Esophagus muscularis mucosa (tissue), 4 donors: Measurements from ENCODE around the gene TRIM40. TPM values are rescaled to one million over a fixed set of nuclear protein-coding genes. Genes with fewer than 3 reads are reported as not detected.
"Not testable (repeated sequence)": the region's sequence is repeated elsewhere in the genome, so short reads cannot be mapped to it uniquely, and the experiment has no call there.

ENCODE experiments used
- DNase-seq: peaks from one replicate; pipeline ENCODE4 v3.0.0-alpha.2; 2017; ENCODE audit errors: extremely low spot score
- H3K27ac ChIP-seq, 4 donors: fragments of 200-600 bp; sonication (generic); replicated peaks in 1 of 4; 1 replicate in 3 of 4; 2 replicates in 1 of 4; pipeline ENCODE4 v1.5.1; 2016 to 2019; ENCODE audit warnings: mild to moderate bottlenecking in 1 of 4
- H3K27me3 ChIP-seq, 4 donors: fragments of 200-600 bp; sonication (generic); one replicate each; pipeline versions ENCODE4 v1.5.1 to v1.6.0; 2016 to 2019
- H3K36me3 ChIP-seq, 4 donors: fragments of 200-600 bp; sonication (generic); one replicate each; pipeline ENCODE4 v1.5.1; 2016 to 2019
- H3K4me1 ChIP-seq, 4 donors: fragments of 200-600 bp; sonication (generic); one replicate each; pipeline ENCODE4 v1.5.1; 2016 to 2019
- H3K4me3 ChIP-seq, 4 donors: fragments of 200-600 bp; sonication (generic); 1 replicate in 2 of 4; 2 replicates in 2 of 4; pipeline ENCODE4 v1.5.1; 2016 to 2019; ENCODE audit warnings: mild to moderate bottlenecking in 4 of 4, moderate library complexity in 1 of 4
- H3K9me3 ChIP-seq, 4 donors: fragments of 200-600 bp; sonication (generic); 1 replicate in 3 of 4; 2 replicates in 1 of 4; pipeline ENCODE4 v1.5.1; 2016 to 2019
- CTCF ChIP-seq, 3 experiments: fragments of 200-600 bp in 2 of 3; fragments of 450-650 bp in 1 of 3; sonication (generic) in 2 of 3; IDR thresholded peaks; one replicate each; pipeline ENCODE4 v1.5.1; 2017 to 2019; ENCODE audit warnings: antibody characterized with exemption in 3 of 3, mild to moderate bottlenecking in 2 of 3, moderate library complexity in 1 of 3
- EP300 ChIP-seq: sonication (generic); formaldehyde crosslinking; IDR thresholded peaks from one replicate; pipeline ENCODE4 v1.6.1; 2017; ENCODE audit warnings: antibody characterized with exemption
- POLR2A ChIP-seq: fragments of 450-650 bp; IDR thresholded peaks from one replicate; pipeline ENCODE4 v1.6.1; 2017; ENCODE audit warnings: antibody characterized with exemption, moderate library complexity, mild to moderate bottlenecking, low read depth
- POLR2AphosphoS5 ChIP-seq, 2 donors: sonication (generic); formaldehyde crosslinking; IDR thresholded peaks; one replicate each; pipeline ENCODE4 v1.6.1; 2017; ENCODE audit warnings: antibody characterized with exemption in 2 of 2
- WGBS: methylation state at CpG from one replicate; pipeline ENCODE4 v1.1.5; 2018; 5-methylcytosine and 5-hydroxymethylcytosine counted together
- intact Hi-C: fragments of 100-400 bp; cut with DNase I; formaldehyde crosslinking; loops from one replicate; pipeline ENCODE4 v1.15.1; 2023
- total RNA-seq, 4 donors: library from RNA; depleted of rRNA; stranded (reverse); fragments of >200 nt; gene quantifications; one replicate each; pipeline versions ENCODE4 v1.1.0 to v1.2.1, GENCODE V29; 2016

TRIM40 gene
- total RNA-seq, 4 donors from 2014 or later: not detected

GRCh38 chr6:30112402-30112994 is 23.4 kb upstream of the TRIM40 start:
- DNase-seq: no peak
- intact Hi-C loops: no loop called here
- 74% methylated on average over 10 of the region's 10 CpGs for WGBS
- Histone ChIP-seq H3K4me1 (no peaks in the 10 kb centered on the region), H3K9me3 (no peaks in the 10 kb centered on the region), H3K36me3 (no peaks in the 10 kb centered on the region), H3K4me3 (no peak overlapping the region), H3K27me3 (peaks cover 0 to 81% (median 7%) of the 10 kb centered on the region in 4 donors), H3K27ac (no peak overlapping the region)
- TF ChIP-seq POLR2A (no peak), CTCF (IDR thresholded peaks at IDR 0.05) (no peak), POLR2AphosphoS5 (IDR thresholded peaks at IDR 0.05) (no peak), EP300 (no peak)

GRCh38 chr6:30113003-30113759 is 22.8 kb upstream of the TRIM40 start, which contains the start of gene TRIM31:
TSS of gene TRIM31 (minus strand) at chr6:30113090. CDS start at chr6:30112805, 285 bp downstream.
- no peak for TF ChIP-seq POLR2AphosphoS5 (IDR thresholded peaks at IDR 0.05)
- peaks cover 0 to 81% (median 7%) of the 10 kb centered on the region in 4 donors for H3K27me3 ChIP-seq
- H3K27ac ChIP-seq: no peak within 1 kb of the TSS
- intact Hi-C loops: no loop called here
- WGBS: 66% methylated on average over 3 of the region's 3 CpGs
- H3K36me3 ChIP-seq: no peaks in the 10 kb centered on the region
- no peaks in the 10 kb centered on the region for H3K9me3 ChIP-seq
- no peak for DNase-seq
- H3K4me1 ChIP-seq: no peaks in the 10 kb centered on the region
- no peak within 1 kb of the TSS for H3K4me3 ChIP-seq

DNA sequence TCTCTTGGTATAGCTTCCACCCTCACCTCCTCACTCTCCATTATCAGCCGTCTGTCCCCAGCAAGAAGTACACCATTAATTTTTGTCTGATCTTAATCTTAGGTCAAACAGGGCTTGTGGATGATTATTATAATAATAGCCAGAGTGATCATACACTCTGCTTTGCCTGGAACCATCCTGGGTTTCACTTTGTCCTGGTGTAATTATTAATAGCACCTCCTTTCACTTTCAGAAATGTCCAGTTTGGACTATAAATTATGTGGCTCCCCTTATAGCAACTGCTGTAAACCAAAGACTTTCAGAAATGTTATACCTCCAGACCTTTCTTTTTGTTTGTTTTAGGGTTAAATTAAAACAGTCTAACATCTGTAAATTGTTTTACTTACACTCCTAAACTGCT is 22.1 kb upstream of the TRIM40 start:
- peaks cover 0 to 75% (median 7%) of the 10 kb centered on the region in 4 donors for H3K27me3 ChIP-seq
- intact Hi-C loops: no loop called here
- H3K36me3 ChIP-seq: no peaks in the 10 kb centered on the region
- H3K27ac ChIP-seq: no peak overlapping the region
- H3K9me3 ChIP-seq: no peaks in the 10 kb centered on the region
- 71% methylated on average over 1 of the region's 1 CpG for WGBS
- no peaks in the 10 kb centered on the region for H3K4me1 ChIP-seq
- H3K4me3 ChIP-seq: no peak overlapping the region
- TF ChIP-seq CTCF (IDR thresholded peaks at IDR 0.05) (no peak), EP300 (no peak), POLR2A (no peak), POLR2AphosphoS5 (IDR thresholded peaks at IDR 0.05) (no peak)
- DNase-seq: no peak

DNA sequence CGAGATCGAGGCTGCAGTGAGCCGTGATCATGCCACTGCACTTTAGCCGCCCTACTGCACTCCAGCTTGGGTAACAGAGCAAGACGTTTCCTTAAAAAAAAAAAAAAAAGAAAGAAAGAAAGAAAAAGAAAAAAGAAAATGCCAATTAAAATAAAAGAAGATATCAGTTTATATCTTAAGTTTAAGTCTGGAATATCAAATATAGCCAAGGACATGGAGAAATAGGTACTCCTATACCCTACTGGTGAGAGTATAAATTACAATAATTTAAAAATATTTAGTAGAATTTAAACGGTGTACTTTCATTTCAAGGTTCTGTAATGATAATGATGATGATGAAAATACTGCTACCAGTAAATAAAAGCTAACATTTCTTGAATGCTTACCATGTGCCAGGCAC is 19.2 kb upstream of the TRIM40 start:
- no peak overlapping the region for H3K4me3 ChIP-seq
- no peak overlapping the region for H3K27ac ChIP-seq
- no peaks in the 10 kb centered on the region for H3K36me3 ChIP-seq
- TF ChIP-seq POLR2A (no peak), EP300 (no peak), CTCF (IDR thresholded peaks at IDR 0.05) (peak in 1 of 3 experiments; percentile 8), POLR2AphosphoS5 (IDR thresholded peaks at IDR 0.05) (no peak)
- intact Hi-C loops: no loop called here
- WGBS: 75% methylated on average over 6 of the region's 6 CpGs
- H3K9me3 ChIP-seq: no peaks in the 10 kb centered on the region
- no peak for DNase-seq
- H3K27me3 ChIP-seq: peaks cover 0 to 49% (median 5%) of the 10 kb centered on the region in 4 donors
- no peaks in the 10 kb centered on the region for H3K4me1 ChIP-seq

DNA sequence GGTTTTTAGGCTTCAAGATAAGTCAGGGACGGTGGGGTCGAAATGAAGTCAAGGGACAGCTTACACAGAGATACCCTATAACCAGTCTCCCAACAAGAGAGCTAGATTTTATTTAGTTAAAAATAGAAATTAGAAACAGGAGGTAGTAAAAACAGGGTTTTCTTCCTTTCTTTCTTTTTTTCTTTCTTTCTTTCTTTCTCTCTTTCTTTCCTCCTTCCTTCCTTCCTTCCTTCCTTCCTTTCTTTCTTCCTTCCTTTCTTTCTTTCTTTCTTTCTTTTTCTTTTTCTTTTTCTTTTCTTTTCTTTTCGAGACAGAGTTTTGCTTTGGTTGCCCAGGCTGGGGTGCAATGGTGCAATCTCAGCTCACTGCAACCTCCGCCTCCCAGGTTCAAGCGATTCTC is 17.2 kb upstream of the TRIM40 start:
- intact Hi-C loops, DNase-seq, H3K4me1 ChIP-seq, H3K9me3 ChIP-seq, H3K4me3 ChIP-seq, H3K36me3 ChIP-seq, H3K27ac ChIP-seq: not testable (repeated sequence)
- peaks cover 0 to 36% (median 0%) of the 10 kb centered on the region in 4 donors for H3K27me3 ChIP-seq
- 91% methylated on average over 5 of the region's 5 CpGs for WGBS
